Measurements from ENCODE around the gene ALOXE3.
"Not testable (repeated sequence)": the region's sequence is repeated elsewhere in the genome, so short reads cannot be mapped to it uniquely, and the experiment has no call there.

ALOXE3 gene

GRCh38 chr17:8069587-8069860 lies 48.8 kb downstream of the ALOXE3 start:
- no peak for DNase-seq (ENCODE audit: low read depth)

GRCh38 chr17:8068736-8069586 lies 49.4 kb downstream of the ALOXE3 start:
- no peak for DNase-seq (ENCODE audit: low read depth)

GRCh38 chr17:8067806-8068205 lies 50.5 kb downstream of the ALOXE3 start:
- DNase-seq (ENCODE audit: low read depth), result no peak

GRCh38 chr17:8066841-8067775 lies 51.2 kb downstream of the ALOXE3 start:
- no peak for DNase-seq (ENCODE audit: low read depth)

- no peak for DNase-seq (ENCODE audit: low read depth)
These were observed 53.7 kb downstream of the ALOXE3 start for GRCh38 chr17:8064561-8065019.

- DNase-seq (ENCODE audit: low read depth), result no peak
These were observed 54.4 kb downstream of the ALOXE3 start for GRCh38 chr17:8063761-8064534.

- no peak for DNase-seq (ENCODE audit: low read depth)
These were observed 55.4 kb downstream of the ALOXE3 start for GRCh38 chr17:8062807-8063483.

GRCh38 chr17:8062435-8062806 lies 55.9 kb downstream of the ALOXE3 start:
- no peak for DNase-seq (ENCODE audit: low read depth)

- not testable (repeated sequence) for DNase-seq (ENCODE audit: low read depth)
These were observed 56.5 kb downstream of the ALOXE3 start for GRCh38 chr17:8061851-8062250.

GRCh38 chr17:8060274-8060673 lies 58.0 kb downstream of the ALOXE3 start:
- peak; percentile 39 for DNase-seq (ENCODE audit: low read depth)

- no peak for DNase-seq (ENCODE audit: low read depth)
These were observed 59.2 kb downstream of the ALOXE3 start for GRCh38 chr17:8059131-8059530.

GRCh38 chr17:8057691-8058114 lies 60.6 kb downstream of the ALOXE3 start:
- DNase-seq (ENCODE audit: low read depth), result no peak

GRCh38 chr17:8056976-8057625 lies 61.2 kb downstream of the ALOXE3 start:
- no peak for DNase-seq (ENCODE audit: low read depth)

GRCh38 chr17:8056232-8056975 lies 61.9 kb downstream of the ALOXE3 start:
- DNase-seq (ENCODE audit: low read depth), result no peak

GRCh38 chr17:8055851-8056231 lies 62.5 kb downstream of the ALOXE3 start:
- no peak for DNase-seq (ENCODE audit: low read depth)

GRCh38 chr17:8053600-8053999 lies 64.7 kb downstream of the ALOXE3 start:
- DNase-seq (ENCODE audit: low read depth), result no peak

GRCh38 chr17:8052256-8053252 lies 65.8 kb downstream of the ALOXE3 start:
- no peak for DNase-seq (ENCODE audit: low read depth)

GRCh38 chr17:8051831-8052230 lies 66.5 kb downstream of the ALOXE3 start:
- no peak for DNase-seq (ENCODE audit: low read depth)

GRCh38 chr17:8048736-8049135 lies 69.6 kb downstream of the ALOXE3 start:
- DNase-seq (ENCODE audit: low read depth), result no peak

All from stimulated activated CD8-positive, alpha-beta memory T cell treated with anti-CD3 and anti-CD28 coated beads, Interleukin-12 subunit alpha, Interleukin-12 subunit beta, amount 100 ng/mL, for 1 hour (primary cell).